ENCODE data around the gene EML2.

DNA sequence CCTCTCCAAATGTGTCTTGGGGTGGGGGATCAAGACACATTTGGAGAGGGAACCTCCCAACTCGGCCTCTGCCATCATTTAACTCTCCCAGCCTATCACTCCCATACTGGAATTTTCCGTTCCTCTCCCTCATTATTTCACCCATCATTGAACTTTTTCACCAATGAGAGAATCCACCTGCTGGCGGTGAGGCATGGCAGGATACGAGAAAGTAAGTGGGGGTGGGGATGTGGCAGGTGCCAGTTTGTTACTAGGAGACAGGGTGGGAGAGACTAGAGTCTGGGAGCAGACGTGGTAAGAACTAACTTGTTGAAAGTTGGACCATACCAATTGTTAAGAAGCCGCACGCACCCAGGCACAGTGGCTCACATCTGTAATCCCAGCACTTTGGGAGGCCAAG, 35.7 kb upstream of the EML2 start:
- TF ChIP-seq, protein P1, sequence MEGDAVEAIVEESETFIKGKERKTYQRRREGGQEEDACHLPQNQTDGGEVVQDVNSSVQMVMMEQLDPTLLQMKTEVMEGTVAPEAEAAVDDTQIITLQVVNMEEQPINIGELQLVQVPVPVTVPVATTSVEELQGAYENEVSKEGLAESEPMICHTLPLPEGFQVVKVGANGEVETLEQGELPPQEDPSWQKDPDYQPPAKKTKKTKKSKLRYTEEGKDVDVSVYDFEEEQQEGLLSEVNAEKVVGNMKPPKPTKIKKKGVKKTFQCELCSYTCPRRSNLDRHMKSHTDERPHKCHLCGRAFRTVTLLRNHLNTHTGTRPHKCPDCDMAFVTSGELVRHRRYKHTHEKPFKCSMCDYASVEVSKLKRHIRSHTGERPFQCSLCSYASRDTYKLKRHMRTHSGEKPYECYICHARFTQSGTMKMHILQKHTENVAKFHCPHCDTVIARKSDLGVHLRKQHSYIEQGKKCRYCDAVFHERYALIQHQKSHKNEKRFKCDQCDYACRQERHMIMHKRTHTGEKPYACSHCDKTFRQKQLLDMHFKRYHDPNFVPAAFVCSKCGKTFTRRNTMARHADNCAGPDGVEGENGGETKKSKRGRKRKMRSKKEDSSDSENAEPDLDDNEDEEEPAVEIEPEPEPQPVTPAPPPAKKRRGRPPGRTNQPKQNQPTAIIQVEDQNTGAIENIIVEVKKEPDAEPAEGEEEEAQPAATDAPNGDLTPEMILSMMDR (IDR thresholded peaks at IDR 0.05) = no peak
- TF ChIP-seq POLR2A (IDR thresholded peaks at IDR 0.05) = no peak
